NCI-H526 (cell line): ENCODE measurements around the gene CDH4.
A peak's percentile ranks its signal among the peaks of the same experiment; 100 is the strongest.

Source experiments
- DNase-seq, 2 experiments: peaks; one replicate each; lab custom pipeline; 2025; lab: John Stamatoyannopoulos, UW

The CDH4 gene

DNA sequence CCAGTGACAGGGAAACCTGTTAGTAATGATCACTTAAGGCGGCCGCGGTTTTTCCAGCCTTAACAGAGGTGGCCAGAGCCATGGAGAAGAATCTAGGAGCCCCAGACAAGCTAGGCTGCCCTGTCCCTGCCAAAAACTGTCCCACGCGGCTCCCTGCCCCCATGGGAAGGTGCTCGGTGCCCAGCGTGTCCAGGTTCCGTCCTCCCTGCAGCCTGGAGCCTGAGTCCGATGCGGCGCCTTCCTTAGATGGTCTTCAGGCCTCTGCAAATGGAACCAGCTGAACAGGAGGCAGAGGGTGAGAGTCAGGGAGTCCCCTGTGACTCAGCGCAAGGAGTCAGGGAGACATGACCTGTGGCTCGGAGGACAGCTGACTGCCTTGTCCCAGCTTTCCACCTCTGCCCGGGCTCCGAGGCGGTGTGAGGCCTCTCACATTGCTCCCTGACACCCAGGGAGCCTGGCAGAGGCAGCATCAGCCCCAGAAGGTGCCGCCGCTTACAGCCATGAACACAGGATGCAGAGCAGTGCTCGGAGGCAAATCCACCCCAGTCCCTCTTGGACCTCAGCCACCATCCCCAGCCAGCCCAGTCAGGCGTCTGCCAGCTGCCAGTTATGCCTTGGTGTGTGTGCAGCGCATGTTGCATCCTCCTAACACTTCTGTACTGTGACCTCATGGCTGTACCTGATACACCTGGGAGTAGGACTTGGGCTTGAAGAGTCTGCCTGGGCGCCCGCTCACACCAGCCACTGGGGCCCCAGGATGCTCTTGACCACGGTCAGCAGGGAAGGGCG is 377.7 kb downstream of the CDH4 start:
- no peak for DNase-seq

DNA sequence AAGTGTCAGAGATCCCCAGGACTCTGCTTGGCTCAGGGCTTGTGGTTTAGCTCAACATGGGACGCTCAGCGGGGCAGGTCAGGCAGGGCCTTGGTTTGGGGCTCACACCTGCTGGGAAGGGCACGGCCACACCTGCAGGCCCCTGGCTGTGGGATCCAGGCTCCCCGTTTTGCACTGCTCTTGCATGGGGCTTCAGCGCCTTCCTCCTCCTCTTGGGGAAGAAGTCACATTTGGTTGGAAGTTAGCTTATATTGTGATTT is 378.3 kb downstream of the CDH4 start:
- no peak for DNase-seq

DNA sequence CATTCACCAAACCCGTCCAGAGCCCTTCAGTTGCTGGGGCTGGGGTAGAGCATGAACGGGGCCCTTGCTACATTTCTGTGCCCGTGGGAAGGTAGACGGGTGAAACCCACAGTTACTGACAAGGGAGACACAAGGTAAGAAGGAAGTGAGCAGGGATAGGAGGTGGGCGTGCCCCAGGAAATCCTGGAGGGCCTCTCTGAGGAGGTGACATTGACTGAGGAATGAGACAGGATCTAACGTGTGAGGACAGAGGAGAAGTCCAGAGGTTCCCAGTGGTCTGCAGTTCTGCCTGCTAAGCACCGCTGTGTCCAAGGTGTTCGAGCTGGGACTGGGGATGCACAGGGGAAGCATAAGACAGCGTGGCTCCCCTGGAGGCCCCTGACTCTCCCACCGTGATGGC is 378.8 kb downstream of the CDH4 start:
- no peak for DNase-seq

DNA sequence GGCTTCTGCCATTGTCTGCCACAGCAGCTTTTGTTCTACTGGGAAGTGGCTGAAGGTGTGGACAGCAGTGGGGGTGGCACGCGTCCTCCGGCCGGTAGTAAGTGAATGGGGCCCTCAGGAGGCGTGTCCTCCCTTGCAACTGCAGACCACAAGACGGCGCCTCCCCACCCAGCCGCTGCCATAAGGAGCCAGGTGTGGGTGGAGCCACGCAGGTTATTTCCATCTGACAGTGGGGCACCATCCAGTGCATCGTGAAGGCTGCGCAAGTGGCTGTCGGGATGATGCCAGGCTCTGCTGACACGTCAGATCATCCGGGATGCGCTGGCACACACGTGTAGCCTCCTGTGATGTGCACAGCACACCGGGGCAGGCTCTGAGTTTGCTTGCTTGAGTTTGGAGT is 379.7 kb downstream of the CDH4 start:
- peak in 1 of 2 experiments; percentile 13 for DNase-seq

DNA sequence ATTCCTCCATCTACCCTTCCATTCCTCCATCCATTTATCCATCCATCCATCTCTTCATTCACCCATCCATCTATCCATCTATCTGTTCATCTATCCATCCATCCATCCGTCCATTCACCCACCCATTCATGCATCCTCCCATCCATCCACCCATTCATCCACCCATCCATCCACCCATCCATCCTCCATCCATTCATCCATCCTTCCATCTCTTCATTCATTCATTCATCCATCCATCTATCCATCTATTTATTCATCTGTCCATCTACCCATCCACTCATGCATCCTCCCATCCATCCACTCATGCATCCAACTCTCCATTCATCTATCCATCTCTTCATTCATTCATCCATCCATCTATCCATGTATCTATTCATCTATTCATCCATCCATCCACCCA is 380.9 kb downstream of the CDH4 start:
- DNase-seq = no peak

DNA sequence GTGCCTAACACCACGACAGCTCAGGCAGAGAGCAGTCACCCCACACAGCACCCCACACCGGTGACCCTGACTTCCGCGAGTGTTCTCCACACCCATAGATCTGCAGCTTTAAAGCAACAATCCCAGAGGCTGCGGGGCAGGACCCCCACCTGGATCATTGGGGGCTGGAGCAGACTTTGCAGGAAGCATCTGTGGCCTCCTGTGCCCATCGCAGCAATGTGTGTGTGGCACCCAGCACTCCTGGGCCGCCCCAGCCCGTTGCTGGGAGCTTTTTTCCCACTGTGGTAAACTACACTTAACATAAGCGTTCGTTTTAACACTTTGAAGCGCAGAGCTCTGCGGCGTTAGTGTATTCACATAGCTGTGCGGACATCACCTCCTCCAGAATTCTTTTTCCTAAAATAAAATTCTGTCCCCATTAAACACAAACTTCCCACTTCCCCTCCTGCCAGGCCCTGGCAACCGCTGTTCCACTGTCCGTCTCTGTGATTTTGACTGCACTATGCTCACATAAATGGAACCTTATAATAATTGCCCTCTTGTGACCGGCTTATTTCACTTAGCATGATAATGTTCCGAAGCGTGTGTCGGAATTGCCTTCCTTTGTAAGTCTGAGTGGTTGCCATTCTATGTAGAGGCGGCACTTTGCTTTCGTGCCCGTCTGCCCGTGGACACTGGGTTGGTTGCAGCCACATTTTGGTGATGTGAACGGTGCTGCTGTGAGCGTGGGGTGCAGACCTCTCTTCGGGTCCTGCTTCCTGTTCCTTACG is 382.5 kb downstream of the CDH4 start:
- no peak for DNase-seq

DNA sequence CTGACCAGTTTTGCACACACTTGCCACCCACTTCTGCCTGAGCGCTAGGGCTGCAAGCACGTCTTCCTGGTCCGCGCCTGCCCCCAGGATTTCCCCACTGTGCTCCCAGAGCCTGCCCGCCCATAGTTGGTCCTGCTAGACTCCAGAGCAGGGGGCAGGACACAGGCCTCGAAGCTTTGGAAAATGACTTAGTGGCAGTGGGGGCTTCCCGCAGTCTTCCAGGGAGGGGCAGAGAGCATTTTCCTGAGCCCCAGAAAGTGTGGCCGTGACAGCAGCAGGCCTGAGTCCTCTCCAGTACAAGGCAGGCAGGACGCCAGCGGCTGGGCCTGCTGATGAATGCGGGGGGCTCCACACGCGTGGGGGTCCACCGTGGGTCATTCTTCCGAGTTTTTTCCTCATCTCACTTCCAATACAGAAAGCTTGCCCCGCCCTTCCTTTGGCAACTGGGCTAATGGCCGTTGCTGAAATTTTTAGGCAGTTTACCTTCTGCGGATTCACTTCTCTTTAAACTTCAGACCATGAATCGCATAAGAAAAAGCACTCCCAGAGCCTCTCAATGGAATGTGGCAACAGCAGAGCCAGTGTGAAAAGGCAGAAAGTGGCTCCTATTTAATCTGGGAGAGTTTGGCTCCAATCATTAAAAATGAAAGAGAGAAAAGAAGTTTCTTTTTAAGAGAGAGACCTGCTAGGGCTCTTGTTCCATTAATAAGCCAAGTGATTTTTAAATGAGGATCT is 383.8 kb downstream of the CDH4 start:
- no peak for DNase-seq

DNA sequence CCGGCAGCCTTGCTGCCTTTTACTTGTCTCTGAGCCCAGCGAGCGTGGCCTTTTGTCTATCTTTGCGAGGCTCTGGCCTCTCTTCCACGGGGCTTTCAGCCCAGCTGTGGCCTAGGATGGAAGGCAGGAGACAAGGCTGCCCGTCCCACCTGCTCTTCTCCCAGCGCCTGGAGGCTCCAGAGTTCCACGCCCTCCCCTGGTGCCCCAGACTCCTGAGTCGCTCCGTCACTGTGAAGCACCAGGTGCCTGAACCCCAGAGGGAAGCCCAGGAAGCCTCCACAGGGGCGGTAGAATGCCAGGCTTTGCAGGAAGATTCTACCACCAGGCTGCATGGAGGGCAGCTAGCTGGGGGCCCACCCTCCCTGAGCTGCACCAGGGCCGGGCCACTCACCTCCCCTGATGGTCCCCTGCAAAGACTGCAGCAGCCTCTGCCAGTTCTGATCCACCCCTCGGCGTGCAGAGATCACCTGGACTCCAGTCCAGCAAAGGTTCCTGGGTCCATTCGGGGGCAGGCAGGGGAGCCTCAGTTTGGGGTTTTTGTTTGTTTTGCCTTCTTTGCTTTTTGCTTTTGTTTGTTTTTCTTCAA is 384.6 kb downstream of the CDH4 start:
- DNase-seq = no peak

DNA sequence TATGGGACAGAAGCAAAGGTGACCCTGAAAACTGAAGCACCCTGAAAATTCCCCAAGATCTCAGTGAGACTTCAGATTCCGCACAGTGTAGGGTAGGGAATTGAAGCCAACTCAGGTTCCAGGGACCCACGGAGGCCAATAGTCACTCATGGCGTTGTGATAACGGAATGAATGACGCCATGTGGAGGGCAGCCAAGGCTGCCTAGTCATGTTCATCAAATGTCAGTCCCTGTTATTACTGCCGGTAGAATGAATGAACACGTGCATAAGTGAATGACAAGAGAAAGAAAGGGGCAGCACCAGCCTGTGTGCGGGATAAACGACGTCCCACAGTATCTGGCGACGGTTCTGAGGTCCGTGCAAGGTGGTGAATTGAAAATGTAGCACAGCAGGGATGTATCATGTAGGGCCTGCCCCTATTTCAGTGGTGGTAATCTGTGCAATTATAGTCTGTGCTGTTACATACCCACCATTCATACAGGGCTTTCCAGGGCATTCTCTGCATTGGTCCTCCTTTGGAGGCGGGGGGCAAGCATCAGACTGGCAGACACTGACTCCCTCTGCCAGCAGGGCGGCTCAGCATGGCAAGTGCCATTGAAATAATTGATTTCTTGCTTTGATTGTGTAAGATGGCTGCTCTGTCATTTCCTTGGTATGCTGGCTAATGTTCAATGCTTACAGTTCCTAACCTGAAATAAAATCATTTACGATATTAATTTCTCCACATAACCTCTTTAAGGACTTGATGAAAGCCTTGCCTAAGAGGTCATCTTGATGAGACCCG is 386.9 kb downstream of the CDH4 start:
- no peak for DNase-seq

DNA sequence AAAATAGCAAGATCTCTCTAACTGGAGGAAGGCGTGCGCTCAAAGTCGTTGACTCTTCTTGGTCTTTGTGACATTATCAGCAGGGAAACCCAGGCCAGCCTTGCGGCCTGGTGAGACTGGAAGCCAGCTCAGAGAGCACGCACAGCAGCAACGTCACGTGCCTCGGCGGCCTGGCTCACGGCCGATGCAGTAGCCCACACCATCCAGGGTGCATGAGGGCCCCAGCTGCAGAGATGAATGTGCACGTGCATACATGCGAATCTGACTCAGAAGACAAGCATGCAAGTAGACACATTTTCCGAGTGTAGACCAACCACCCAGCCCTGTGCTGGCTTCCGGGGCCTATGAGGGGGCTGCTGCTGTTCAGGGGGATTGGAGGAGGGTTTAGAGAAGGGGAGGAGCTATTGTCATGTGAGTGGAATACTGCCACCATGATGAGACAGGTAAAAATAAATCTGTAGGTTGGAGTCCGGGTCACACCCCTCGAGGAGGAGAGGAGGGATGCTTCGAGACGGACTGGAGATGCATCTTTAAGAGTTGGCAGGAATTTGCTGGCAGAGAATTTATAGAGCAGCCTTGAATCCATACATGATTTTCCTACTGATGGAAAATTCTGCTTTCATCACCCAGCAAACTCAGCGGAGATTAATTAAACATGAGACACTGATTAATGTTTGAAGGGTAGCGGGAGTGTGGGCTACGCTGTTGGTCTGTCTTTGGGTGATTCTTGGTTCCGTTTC is 388.2 kb downstream of the CDH4 start:
- no peak for DNase-seq

DNA sequence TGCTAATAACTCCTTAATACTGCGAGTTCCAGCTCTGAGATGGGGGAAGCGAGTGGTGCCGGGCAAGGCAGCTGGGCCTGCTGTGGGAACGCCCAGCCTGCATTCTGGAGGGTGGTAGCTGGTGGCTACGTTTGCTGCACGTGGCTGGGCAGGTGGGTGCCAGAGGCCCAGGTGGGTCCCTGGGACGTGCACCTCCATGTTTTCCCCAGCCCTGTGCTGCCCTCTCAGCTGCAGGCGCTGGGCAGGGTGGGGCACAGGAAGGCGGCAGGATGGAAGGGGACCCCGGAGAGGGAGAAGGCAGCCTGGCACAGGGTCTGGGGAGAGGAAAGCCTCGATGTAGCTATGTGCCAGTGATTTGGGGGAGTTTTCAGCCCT is 388.8 kb downstream of the CDH4 start:
- DNase-seq = no peak

DNA sequence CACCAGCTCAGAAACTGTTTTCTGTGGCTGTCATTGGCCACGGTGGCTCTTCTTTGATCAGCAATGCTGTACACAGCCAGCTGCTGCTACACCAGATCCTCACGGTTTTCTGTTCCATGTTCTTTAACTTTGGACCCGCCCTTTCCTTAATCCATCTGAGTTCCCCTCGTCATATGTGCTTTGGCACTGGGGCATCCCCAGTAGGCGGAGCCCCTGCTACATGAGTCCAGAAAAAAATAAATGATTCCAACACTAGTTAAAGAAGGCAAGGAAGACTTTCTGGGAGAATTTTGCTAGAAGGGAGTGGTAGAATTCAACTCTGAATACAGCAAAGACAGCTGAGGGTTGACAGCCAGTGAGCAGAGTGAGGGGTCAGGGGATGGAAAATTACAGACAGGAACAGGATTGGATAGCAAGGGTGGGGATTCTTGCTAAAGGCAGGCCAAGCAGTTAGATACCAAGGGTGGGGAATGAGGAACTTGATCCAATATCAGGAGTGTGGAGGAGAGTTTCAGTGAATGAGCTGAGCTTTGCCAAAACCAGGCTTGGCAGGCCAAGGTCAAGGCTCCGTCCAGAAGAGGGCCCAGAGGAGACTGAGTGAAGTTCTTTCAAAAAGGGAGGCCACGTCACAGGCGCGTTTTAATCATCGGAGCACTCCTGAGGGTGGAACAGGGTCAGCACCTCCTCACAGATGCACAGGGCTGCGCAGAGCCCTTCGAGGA is 391.8 kb downstream of the CDH4 start:
- no peak for DNase-seq

DNA sequence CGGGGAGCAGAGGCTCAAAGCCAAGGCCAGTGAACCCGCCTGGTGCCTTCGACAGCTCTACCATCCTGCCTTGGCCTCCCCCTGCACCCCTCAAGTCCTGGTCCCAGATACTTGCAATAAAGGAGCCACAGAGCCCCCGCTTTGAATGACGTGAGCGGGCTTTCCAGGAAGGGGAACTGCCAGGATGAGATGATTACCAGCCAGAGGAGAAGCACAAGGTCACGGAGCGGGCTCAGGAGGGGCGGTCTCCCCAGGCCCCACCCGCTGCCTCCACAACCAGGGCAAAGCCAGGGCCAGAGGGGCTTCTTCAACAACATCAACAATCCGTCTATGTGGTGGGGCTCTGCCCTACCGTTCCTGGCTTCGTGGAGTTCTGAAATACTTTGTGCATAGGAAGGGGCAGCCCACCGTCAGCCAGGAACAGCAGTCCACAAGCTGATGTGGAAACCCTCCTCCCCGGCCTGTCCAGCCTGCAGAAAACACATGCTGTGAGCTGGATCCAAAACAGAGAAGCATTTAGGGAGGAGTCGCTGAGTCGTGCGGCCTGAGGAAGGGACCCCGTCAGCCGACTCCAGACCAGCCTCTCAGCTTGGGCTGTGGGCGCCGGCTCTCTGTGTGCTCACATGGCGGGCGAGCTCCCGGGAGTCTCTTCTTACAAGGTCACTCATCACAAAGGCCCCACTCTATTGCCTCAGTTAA is 392.5 kb downstream of the CDH4 start:
- no peak for DNase-seq

DNA sequence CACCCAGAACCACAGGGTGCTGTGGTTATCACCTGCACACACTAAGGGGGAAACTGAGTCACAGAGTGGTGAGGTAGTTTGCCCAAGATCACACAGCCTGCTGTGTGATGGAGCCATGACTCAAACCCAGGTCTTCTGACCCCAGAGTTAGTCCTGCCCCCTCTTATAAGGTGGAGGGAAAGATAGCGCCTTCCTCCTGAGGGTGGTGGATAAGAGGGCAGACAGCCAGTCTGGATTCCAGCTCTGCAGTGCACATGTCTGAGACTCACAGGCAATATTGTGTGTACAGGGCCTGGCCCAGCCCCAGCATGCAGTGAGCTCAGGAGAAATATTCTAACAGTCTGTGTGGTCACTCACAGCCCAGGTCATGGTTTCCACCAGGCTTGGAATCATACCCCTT is 393.7 kb downstream of the CDH4 start:
- DNase-seq = no peak

DNA sequence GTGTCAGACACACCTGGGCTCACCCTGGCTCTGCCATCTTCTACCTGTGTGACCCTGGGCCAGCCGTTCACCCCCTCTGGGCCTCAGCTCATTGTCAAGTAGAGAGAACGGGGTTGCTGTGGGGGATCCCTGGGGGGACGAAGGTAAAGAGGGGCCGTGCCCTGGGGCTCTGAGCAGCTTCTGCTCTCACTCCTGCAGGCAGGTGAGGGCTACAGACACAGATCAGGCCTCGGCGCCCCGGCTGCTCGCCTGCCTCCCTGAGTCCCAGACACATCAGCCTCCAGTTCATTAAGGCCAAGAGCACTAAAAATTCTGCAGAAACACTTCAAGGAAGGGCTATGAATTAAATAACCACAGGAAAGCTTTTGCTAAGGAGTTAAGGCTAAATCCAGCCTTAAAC is 394.4 kb downstream of the CDH4 start:
- DNase-seq = no peak

DNA sequence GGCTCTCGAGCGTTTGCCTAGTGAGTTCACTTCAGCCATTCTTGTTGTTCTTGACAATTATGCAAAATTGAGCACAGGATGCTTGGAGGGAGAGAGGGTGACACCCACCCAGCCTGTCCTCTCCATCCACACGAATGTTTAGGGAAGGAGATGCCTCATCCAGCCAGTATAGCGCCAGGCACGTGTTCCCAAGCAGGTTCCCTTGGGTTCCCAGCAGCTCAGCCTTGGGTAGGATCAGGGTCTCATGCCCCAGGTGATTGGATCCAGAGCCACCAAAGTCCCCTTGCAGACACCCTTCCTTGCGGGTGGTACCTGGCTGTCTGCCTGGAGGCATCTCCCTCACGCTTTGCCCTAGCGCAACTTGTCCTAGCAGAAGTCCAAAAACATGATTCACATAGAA is 394.9 kb downstream of the CDH4 start:
- no peak for DNase-seq

DNA sequence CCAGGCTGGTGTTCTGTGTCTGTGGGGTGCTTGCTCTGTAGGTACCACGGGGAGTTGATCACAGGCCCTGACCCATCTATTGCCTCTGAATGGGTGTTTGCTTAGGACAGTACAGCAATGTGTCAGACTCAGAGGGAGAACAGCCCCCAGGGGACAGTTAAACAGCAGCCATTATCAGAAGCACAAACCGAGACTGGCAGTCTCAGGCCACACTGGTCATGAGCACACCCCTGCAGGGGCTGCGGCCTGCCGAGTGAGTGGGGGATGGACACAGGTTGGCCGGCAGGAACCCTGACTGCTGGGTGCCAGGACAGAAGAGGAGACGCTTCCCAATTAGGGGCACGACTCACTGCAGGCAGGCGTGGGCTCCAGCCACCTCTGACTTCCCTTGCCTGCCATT is 395.6 kb downstream of the CDH4 start:
- DNase-seq = peak in 1 of 2 experiments; percentile 25

DNA sequence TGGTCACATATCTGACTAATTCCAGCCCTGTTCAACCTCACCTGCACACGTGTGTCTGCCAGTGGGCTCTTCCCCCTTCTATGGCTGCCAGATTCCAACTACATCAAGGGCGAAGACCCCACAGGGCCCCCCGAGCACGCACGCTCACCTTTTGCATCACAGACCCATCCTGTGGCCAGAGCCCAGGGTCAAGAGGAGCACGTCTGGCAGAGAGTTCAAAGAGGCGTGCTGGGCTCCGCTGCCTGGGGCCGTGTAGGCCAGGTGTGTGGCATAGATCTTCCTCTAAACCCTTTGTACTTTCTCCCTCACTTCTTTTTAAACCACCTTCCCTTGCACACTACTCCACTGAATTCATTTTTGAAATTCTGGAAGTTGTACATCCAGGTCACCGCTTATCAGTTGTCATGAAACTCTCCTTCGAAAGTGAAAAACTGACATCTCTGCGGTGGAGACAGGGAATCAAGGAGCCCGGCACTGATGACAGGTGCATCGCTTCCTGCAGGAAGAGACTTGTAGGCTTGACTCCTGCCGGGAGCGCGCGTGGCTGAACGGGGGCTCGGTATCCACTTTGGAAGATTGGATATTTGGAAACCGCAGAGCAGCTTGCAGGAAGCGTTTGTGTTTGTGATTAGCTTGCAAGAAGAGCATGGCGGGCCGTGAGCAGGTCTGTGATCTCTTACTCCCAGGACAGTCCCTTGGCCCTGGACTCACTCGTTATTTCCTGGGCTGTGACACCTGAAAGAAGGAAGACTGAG is 397.2 kb downstream of the CDH4 start:
- no peak for DNase-seq

DNA sequence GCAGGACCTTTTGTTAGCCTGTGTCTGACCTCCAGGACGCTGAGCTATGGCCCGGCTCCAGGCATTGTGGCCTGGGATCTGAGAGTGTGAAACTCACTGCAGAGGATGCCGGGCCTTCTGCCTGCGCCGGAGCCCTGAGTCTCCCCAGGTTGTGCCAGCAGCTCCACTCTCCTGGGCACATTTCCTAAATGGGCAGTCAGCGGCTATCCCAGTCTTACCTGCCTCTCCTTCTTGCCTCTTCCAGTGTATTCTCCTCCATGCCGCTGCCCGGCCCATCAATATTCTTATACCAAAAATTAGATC is 397.8 kb downstream of the CDH4 start:
- DNase-seq = no peak
